Esophagus mucosa (tissue), 1 donor: Measurements from ENCODE around the gene CTNNBIP1. TPM values are rescaled to one million over a fixed set of nuclear protein-coding genes. Genes with fewer than 3 reads are reported as not detected.
"Not testable (repeated sequence)": the region's sequence is repeated elsewhere in the genome, so short reads cannot be mapped to it uniquely, and the experiment has no call there.

Experiments used
- ATAC-seq: fragments of 200-7000 bp; cut with Tn5 transposase; one replicate; pipeline ENCODE4 v1.9.1; 2020
- total RNA-seq: library from RNA; stranded (reverse); gene quantifications from one replicate; pipeline ENCODE4 v1.2.4, GENCODE V29; 2023
- donor health status: DM: yes; HTN: yes; CAD: no.

CTNNBIP1 gene
- total RNA-seq = 175 TPM

- ATAC-seq = no peak
Observed at GRCh38 chr1:9910076-9910422, at the start of gene CTNNBIP1. Gene CTNNBIP1, minus strand, starts transcription at chr1:9910269. Its CDS starts 38,205 bp downstream, at chr1:9872064.

DNA sequence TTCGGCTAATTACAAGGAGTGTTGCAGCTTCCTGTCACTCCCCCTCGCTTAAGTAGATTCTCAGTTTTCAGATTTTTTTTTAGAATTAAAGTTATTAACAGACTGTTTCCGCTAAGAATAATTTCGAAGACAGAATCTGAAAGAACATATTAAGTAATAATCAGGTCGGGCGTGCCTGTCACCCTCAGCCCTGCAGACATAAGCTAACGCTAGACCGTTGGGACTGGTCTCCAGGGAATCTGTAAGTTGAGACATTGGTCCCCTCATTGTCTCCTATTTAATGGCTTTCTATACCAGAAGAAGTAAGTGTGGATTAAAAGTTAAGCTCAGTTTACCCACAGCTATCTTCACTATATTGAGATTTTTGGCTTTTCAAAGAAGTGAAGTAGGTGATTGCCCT, 47.7 kb upstream of the CTNNBIP1 start:
- no peak for ATAC-seq

GRCh38 chr1:9946315-9946714, 36.2 kb upstream of the CTNNBIP1 start:
- no peak for ATAC-seq

- ATAC-seq = peak; percentile 99
Observed at GRCh38 chr1:9942939-9943788, 33.1 kb upstream of the CTNNBIP1 start, which contains the start of the genes LZIC and NMNAT1. Gene LZIC, minus strand, starts transcription at chr1:9943391. Its CDS starts 6,772 bp downstream, at chr1:9936619. Gene NMNAT1, plus strand, starts transcription at chr1:9943475. Its CDS starts 28,599 bp downstream, at chr1:9972074.

GRCh38 chr1:9942399-9942938, 32.4 kb upstream of the CTNNBIP1 start:
- ATAC-seq = peak; percentile 55

- no peak for ATAC-seq
Observed at GRCh38 chr1:9929431-9930385, 19.6 kb upstream of the CTNNBIP1 start.

- no peak for ATAC-seq
Observed at GRCh38 chr1:9927259-9927658, 17.2 kb upstream of the CTNNBIP1 start.

DNA sequence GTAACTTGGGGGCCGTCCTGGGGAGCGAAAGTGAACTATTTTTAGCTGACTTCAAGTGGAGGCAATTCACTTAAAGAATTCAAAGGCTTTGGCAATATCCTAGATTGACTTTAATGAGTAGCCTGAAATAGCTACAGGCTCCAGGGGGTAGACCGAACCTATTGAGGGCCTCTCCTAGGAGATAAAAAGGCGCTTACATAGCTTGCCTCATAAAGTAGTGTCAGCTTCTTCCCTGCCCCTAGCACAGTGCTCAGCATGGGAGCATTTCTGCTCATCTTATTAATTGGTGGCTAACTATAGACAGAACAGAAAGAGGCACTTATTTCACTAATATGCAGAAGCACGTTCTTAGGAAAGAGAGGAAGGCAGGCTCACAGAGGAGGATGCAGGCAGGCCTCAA, 12.3 kb upstream of the CTNNBIP1 start:
- ATAC-seq = no peak

GRCh38 chr1:9920606-9921005, 10.5 kb upstream of the CTNNBIP1 start:
- ATAC-seq = peak; percentile 33

GRCh38 chr1:9917901-9918300, 7.8 kb upstream of the CTNNBIP1 start:
- no peak for ATAC-seq

DNA sequence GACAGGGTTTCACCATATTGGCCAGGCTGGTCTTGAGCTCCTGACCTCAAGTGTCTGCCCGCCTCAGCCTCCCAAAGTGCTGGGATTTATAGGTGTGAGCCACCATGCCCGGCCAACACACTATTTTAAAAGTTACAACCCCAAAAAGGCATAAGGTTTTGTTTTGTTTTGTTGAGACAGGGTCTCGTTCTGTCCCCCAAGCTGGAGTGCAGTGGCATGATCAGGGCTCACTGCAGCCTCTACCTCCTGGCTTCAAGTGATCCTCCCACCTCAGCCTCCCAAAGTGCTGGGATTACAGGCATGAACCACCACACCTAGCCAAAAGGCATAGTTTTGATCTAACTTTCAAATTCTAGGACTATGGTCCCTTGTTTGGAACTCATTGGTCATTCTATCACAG, 7.4 kb upstream of the CTNNBIP1 start:
- ATAC-seq = not testable (repeated sequence)

GRCh38 chr1:9916452-9916851, 6.4 kb upstream of the CTNNBIP1 start:
- no peak for ATAC-seq

GRCh38 chr1:9914610-9914937, 4.5 kb upstream of the CTNNBIP1 start:
- no peak for ATAC-seq

DNA sequence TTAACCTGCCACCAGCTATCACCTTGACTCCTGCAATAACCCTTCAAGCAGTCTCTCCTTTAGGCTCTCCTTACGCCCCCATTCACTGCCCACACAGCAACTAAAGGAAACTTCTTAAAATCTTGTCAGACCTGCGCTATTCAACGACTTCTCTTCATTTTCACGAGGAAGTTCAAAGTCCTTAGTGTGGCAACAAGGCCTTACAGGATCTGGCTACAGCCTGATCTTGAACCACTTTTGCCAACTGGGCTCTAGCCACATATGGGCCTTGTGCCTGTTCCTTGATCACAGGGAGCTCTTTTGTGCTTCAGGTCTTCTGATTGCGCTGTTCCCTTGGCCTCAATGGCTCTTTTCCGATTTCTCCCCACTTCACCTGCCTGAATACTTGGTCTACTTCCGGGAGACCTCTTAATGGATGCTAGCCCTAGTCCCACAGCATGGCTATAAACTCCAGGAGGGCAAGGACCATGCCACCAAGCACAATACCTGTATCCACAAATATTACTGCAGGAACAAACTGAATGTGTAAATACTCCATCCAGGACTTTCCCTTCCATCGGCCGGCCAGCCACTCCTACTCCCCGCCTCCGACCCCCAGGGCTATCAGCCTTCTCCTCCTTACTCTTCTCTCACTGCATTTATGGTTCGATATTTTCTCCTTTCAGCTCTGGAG, 2.3 kb upstream of the CTNNBIP1 start:
- ATAC-seq = no peak

DNA sequence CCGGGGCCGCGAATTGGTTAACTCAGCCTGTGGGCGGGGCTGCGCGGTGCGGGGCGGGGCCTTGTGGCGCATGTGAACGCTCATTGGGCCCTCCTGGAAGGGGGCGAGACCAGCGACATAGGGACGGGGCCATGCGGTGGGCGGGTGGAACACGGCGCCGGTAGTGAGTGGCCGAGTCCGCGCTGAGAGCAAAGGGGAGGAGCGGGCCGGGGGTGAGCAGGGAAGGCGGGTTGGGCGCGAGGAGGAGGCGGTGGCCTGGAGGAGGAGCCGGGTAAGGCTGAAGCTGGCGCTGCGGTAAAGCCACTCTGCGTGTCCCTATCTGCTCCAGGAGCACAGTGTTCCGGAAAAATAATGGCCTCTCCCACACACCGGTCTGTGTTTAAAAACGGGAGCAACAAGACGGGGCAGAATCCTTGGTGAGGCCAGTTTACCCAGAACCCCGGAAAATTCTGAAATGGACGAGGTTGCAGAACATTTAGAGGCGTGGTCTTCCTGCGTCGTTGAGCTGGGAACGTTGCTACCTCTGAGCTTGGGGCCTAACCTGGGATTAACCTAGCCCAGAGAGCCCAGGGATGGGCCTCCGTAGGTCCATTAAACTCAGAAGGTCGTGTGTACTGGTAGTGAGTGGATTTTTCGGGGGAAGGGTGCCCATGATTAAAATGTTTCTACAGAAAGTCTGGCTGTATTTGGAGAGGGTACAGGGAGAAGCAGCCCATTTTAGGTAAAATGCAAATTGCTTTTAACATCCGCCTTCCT, 532 bp upstream of the CTNNBIP1 start:
- peak; percentile 96 for ATAC-seq

DNA sequence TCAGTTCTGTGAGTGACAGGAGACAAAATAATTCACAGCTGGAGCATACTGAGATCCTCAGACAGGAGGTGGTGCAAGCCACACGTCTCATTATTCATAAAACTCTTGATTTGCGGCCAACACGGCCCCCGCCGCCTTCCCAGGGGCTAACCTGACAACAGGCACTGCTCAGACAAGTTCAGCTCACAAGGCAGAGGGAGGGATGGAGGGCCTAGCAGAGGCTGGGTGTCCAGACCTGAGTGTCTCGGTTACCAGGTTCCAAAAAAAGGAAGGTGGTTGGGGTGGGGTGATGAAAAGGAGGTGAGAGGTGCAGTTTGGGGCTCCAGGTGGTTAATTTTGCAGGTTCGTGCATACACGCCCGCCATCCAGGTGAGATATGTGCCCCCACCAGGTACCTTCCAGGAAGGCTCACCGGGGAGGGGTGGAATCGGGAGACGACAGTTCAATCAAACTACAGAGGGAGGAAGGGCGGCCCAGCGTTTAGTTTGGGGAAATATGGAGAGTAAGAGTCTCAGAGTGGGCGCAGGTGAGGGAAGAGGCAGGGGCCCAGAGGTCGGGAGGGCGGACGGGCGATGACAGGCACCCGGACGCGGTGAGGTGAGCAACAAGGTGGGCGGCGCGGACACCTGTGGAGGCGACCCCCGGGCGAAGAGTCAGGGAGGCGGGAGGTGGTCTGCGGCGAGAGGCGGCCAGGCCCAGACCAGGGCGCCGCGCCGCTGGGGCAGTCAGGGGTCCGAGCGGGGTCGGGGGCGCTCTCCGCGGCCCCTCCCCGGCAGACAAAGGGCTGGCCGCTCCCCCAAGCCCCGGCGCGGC, 629 bp downstream of the CTNNBIP1 start:
- ATAC-seq = no peak

DNA sequence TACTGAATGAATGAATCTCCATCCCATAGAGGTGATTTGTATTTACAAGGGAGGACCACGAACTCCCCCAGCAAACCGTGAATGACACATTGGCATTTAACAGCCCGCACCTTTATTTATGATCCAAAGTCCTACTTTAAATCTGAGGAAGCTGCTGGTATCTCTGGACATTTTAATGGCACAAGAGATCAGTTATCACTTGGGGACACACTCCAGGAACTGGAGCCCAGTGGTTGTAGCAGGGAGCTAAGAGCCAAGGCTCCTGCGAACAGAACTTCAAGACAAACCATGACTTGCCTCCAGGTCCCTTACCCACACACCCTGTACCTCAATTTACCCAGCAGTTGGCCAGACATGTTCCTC, 1.2 kb downstream of the CTNNBIP1 start:
- ATAC-seq = no peak

- no peak for ATAC-seq
Observed at GRCh38 chr1:9907441-9907840, 2.6 kb downstream of the CTNNBIP1 start.

DNA sequence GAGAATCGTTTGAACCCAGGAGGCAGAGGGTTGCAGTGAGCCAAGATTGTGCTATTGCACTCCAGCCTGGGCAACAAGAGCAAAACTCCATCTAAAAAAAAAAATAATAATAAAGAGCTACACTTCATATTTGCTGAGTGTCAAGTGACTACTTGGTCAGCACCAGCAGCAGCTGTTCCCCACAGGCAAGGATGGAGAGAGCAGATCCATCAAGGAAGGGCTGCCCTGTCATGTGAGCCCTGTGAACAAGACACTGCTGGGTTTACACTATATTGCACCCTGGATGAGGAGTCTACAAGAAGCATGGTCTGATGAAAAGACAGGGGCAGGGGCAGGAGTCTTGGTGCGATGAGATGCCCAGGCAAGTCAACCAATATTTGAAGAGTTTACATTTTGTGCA, 3.6 kb downstream of the CTNNBIP1 start:
- ATAC-seq = no peak

GRCh38 chr1:9905010-9905409, 5.1 kb downstream of the CTNNBIP1 start:
- ATAC-seq = no peak

- ATAC-seq = no peak
Observed at GRCh38 chr1:9904596-9904995, 5.5 kb downstream of the CTNNBIP1 start.
